MM.1S (cell line): ENCODE data around the gene CMPK2.

Source experiments
- EZH2 ChIP-seq: fragments of 300-600 bp; sonication (generic); optimal IDR thresholded peaks from 2 replicates; pipeline ENCODE3; 2017; ENCODE audit warnings: low read depth, mild to moderate bottlenecking, antibody characterized with exemption, low read length, mixed read lengths
- EZH2phosphoT487 ChIP-seq: fragments of 300-600 bp; sonication (generic); IDR thresholded peaks from 2 replicates; pipeline ENCODE4 v1.6.1; 2018; ENCODE audit warnings: antibody characterized with exemption, low read length
- TF ChIP-seq, protein P1 (sequence below): fragments of 300-600 bp; sonication (generic); IDR thresholded peaks from 2 replicates; pipeline ENCODE4 v1.5.1; 2016; ENCODE audit warnings: antibody characterized with exemption, low read length, mixed read lengths

- TF ChIP-seq, protein P1, sequence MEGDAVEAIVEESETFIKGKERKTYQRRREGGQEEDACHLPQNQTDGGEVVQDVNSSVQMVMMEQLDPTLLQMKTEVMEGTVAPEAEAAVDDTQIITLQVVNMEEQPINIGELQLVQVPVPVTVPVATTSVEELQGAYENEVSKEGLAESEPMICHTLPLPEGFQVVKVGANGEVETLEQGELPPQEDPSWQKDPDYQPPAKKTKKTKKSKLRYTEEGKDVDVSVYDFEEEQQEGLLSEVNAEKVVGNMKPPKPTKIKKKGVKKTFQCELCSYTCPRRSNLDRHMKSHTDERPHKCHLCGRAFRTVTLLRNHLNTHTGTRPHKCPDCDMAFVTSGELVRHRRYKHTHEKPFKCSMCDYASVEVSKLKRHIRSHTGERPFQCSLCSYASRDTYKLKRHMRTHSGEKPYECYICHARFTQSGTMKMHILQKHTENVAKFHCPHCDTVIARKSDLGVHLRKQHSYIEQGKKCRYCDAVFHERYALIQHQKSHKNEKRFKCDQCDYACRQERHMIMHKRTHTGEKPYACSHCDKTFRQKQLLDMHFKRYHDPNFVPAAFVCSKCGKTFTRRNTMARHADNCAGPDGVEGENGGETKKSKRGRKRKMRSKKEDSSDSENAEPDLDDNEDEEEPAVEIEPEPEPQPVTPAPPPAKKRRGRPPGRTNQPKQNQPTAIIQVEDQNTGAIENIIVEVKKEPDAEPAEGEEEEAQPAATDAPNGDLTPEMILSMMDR = no peak
- no peak for TF ChIP-seq EZH2
- no peak for TF ChIP-seq EZH2phosphoT487
Measured at GRCh38 chr2:6819668-6820067, 46.0 kb downstream of the CMPK2 start.
